HK-2 (cell line): ENCODE measurements around the gene CLDN9.

Source experiments
- DNase-seq: peaks from one replicate; pipeline ENCODE4 v3.0.0-alpha.2; 2018; ENCODE audit not compliant: unreplicated experiment

The CLDN9 gene, protein sequence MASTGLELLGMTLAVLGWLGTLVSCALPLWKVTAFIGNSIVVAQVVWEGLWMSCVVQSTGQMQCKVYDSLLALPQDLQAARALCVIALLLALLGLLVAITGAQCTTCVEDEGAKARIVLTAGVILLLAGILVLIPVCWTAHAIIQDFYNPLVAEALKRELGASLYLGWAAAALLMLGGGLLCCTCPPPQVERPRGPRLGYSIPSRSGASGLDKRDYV

DNA sequence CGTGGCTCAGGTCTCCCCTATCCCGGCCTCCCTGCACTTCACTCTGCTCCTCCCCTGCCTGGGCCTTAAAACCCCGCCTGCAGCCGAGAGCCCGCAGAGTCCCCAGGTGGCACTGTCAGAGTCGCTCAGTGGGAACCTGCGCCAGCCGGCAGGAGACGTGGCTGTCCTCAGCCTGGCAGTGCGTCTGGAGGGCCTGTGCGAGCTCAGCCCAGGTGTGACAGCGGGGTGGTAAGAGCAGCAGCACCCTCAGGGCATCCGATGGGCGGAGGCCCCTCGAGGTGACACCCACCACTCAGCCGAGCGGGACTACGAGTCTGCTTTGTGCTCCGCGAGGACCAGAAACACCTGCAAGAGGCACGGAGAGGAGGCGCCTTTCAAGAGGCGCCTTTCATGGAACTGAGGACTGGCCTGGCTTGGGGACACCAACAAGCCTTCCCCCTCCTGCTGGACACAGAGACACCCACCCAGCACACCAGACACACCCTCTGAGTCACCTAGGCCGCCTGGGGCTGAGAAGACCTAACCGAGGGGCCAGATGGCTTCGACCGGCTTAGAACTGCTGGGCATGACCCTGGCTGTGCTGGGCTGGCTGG is at the start of gene CLDN9:
CLDN9 (plus strand) TSS at position 96 of the 593 bp plus-strand sequence; CDS start at position 536, 440 bp downstream.
- DNase-seq: no peak

DNA sequence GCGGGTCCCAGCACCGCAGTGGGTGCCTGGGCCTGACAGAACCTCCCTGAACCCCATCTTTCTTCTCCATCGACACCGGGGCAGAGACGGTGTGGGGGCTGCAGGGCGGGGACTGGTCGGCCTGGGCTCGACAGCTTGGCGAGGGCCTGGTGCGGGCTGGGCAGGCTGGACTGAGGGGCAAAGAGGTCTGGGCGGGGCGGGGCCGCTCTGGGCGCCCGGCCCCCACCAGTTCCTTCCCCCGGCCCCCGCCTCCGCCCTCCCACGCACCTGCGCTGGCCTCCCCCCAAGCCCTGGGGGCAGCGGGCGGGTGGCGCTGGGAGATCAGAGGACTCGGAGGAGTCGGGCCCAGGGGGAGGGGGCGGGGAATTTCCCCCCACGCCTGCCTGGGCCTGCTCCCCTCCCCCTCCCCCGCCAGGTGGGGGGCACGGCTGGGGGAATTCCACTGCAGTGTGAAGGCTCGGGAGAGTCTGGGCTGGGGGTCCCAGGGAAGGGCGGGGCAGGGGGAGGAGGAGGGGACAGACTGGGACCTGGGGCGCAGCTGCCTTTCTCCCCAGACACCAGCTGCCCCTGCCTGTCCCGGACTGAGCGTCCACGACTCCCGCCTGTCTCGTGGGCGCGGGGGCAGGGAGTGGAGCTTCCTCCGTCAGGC is 49.5 kb upstream of the CLDN9 start:
- no peak for DNase-seq

DNA sequence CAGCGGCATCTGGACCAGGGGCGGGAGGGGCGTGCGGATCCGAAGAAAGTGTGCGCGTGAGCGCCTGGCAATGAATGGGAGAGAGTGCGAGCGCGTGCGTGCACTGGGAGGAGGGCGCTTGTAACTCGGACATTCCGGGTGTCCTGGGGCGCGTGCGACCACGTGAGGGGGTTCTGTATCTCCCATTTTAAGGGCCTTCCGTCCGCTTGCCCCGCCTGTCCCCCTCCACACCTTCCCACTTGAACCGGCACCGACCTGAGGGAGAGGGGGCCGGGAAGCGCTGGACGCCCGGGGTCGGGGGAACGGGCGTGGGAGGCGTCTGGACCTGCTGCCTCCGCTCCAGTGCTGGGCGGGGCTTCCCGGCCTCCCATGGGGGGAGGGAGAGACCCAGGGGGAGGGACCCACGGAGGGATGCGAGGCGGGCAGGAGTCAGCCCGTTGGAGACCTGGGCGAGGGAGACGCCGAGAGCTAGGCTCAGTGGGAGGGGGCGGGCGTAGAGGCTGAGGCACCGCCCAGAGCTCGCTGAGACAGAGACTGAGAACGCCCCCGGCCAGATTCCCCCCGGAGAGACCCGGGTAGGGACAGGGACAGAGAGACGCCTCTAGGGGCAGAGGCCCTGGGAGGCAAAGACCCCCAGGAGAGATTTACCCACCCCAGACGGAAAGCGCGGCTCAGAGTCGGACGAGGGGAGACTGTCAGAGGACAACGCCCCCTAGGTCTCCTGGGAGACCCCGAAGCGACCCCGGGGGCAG is 48.8 kb upstream of the CLDN9 start, which contains the start of gene KREMEN2:
KREMEN2 (plus strand) TSS at position 553 of the 752 bp plus-strand sequence. CDS start 246 bp downstream, outside the sequence.
- peak; percentile 81 for DNase-seq

DNA sequence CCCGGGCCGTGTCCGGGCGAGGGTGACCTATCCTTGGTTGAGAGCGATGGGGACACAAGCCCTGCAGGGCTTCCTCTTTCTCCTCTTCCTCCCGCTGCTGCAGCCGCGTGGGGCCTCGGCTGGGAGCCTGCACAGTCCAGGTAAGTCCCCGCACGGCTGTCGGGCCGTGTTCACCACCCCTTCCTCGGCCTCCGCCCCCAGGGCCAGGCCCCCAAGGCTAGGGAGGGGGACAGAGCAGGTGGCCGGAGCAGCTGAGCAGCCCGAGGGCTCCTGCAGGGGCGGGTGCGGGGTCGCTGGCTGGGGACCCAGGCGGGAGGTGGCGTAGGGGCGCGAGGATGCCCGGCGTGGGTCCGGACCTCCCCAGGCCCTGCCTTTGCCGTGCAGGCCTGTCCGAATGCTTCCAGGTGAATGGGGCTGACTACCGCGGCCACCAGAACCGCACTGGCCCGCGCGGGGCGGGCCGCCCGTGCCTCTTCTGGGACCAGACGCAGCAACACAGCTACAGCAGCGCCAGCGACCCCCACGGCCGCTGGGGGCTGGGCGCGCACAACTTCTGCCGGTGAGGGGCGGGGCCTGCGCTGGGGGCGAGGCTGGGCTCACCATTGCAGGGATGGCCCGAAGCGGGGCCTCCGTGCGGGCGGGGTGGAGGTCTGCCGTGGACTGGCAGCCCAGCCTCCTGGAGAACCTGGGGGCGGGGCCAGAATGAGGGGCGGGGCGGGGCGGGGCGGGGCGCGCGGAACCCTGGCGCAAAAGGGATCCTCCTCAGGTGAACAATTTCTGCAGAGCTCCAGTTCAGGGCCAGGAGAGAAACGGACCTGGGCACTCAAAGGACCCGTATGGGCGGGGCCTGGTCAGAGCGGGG is 48.0 kb upstream of the CLDN9 start:
- peak; percentile 82 for DNase-seq

DNA sequence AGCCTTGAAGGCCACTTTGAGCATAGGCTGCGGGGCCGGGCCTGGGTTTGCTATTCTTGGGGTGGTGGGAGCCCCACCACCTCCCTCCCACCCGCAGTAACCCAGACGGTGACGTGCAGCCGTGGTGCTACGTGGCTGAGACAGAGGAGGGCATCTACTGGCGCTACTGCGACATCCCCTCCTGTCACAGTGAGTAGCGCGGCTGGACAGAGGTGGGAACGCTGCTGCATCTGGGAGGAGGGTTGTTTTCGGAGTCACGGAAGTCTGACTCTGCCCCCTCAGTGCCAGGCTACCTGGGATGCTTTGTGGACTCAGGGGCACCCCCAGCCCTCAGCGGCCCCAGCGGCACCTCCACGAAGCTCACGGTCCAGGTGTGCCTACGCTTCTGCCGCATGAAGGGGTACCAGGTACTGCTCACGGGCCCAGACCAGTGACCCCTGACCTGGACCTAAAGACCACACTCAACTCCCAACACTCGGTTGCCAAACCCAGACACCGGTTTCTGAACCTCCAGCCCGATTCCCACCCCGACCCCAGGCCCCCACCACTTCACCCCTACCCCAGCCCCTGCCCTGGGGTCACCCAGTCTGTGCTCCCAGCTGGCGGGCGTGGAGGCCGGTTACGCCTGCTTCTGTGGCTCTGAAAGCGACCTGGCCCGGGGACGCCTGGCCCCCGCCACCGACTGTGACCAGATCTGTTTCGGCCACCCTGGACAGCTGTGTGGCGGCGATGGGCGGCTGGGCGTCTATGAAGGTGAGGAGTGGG is 46.5 kb upstream of the CLDN9 start:
- DNase-seq: no peak

DNA sequence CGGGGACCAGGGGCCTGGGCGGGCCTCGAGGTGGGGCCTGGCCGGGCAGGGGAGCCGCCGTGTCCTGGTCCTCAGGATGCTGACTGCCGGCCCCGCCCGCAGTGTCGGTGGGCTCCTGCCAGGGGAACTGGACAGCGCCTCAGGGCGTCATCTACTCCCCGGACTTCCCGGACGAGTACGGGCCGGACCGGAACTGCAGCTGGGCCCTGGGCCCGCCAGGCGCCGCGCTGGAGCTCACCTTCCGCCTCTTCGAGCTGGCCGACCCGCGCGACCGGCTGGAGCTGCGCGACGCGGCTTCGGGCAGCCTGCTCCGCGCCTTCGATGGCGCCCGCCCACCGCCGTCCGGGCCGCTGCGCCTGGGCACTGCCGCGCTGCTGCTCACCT is 45.9 kb upstream of the CLDN9 start:
- no peak for DNase-seq

DNA sequence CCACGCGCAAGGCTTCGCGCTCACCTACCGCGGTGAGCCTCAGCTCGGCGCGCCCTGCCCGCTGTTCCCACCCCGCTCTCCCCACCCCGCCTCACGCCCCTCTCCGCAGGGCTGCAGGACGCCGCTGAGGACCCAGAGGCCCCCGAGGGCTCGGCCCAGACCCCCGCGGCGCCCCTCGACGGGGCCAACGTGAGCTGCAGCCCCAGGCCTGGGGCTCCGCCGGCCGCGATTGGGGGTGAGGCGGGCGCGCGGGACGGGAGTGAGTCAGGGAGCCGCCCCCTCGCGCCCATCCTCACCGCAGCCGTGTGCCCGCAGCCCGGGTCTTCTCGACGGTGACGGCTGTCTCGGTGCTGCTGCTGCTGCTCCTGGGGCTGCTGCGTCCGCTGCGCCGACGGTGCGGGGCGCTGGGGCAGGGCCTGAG is 45.5 kb upstream of the CLDN9 start:
- no peak for DNase-seq

DNA sequence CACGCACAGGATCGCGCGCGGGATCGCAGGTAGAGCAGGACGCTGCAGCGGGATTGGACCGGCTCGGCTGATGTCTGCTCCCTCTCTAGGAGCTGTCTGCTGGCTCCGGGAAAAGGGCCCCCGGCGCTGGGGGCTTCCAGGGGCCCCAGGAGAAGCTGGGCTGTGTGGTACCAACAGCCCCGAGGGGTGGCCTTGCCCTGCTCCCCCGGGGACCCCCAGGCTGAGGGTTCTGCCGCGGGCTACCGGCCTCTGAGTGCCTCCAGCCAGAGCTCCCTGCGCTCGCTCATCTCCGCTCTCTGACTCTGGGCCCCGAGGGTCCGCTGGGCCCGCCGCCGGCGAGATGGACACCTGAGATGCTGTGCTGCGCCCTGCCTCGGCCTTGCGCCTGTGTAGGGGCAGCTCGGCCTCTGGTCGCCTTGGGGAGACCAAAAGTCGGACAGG is 45.0 kb upstream of the CLDN9 start:
- no peak for DNase-seq

DNA sequence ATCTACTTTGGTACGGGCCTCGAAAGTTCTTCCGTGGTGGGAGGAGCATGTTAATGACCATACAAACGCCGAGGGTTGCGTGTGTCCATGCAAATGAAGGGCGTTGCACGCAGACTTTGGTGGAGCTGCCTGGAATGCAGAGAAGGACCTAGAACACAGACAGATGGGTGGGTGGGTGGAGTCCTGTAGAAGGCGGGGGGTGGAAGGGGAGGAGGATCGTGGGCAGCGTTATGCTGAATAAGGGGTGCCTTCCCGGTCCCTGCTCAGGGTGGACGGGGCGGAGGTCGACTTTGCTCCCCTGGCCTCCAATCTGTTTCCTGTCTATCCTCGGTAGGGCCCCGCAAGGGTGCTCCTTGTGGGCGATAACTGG is 44.4 kb upstream of the CLDN9 start:
- no peak for DNase-seq

DNA sequence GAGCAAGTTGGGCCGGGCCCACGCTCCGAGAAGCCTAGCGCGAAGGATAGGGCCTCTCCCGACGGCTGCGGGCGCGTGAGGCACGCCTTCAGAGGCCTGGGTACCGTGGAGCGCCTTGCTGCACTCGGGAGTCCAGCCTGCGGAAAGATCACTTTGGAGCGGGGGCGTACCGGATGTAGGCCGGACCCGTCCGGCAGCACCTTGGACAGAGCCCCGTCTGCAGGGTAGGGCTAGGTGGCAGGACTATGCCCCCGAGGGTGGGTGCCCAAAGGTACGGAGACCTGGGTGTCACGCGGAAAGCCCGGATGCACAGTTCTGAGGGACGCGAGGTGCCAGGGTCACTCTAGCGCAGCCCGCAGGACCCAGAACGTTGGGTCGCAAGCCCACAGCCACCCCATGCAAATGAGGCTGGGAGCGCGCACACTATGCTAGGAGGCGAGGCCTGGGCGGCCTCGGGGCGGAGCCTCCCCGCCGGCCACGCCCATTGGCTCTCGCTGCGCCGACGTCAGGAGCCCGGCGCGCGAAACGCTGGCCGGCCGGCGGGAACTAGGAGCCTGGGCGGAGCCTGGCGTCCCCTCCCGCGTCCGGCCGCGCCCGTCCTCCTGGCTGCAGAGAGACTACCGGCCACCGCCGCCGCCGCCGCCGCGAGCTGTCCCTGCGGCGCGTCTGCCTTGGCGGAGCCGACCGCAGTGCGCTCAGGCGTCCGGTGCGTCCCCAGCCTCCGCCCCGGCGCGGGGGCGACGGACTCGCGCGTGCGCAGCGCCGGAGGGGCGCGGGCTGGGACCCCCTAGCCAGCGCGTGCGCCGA is 43.8 kb upstream of the CLDN9 start, which contains the start of gene PAQR4:
PAQR4 (plus strand) TSS at position 611 of the 807 bp plus-strand sequence. CDS start 327 bp downstream, outside the sequence.
- peak; percentile 82 for DNase-seq

DNA sequence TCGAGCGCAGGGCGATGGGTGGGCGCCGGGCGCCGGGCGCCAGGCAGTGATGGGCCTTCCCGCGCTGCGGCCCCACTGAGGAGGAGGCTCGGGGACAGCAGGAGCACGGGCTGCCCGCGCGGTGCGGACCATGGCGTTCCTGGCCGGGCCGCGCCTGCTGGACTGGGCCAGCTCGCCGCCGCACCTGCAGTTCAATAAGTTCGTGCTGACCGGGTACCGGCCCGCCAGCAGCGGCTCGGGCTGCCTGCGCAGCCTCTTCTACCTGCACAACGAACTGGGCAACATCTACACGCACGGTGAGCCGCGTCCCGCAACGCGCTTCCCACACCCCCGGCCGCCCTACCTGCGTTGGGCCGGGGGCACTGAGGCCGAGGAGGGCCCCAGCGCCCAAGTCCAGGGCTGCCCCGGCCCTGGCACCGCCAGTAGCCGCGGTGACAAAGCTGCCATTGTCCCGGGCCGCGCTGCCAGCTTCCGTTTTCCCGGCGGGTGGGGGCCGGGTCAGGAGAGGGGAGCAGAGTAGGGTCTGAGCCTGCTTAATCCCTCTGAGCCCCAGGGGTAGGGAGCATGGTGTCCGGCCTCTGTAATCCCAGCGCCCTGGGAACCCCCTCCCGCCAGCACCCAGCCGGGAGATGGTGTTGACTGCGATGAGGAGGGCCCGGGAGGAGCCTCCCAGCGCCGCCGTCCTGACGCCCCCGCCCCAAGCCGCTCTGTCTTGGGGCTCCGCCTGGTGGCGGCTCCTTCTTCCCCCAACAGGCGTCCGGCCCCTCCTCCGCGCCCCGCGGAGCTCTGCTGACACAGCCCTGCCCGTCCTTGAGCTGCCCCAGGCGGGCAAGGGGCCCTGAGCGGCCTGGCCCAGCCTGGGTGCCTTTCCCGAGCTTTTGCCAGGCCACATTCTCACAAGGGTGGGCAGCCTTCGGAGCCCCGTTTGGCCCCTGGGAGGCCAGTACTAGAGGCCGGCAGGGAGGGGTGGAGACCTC is 42.9 kb upstream of the CLDN9 start:
- peak; percentile 75 for DNase-seq

DNA sequence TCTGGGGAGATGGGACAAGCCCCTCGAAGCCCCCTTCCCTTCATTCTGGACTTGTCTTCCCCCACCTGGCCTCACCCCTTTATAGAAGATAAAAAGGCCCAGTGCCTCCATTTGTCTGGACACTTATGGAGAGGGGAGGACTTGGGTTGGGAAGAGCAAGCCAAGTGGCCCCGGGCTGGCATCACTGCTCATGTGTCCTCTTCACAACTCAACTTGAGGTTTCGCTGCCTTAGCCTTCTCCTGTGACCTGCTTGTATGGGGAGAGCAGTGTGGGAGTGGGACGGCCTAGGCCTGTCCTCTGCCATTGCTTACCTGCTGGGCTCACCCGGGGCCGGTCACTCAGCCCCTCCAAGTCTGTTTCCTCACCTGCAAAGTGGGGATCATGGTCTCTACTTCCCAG is 42.2 kb upstream of the CLDN9 start:
- no peak for DNase-seq

DNA sequence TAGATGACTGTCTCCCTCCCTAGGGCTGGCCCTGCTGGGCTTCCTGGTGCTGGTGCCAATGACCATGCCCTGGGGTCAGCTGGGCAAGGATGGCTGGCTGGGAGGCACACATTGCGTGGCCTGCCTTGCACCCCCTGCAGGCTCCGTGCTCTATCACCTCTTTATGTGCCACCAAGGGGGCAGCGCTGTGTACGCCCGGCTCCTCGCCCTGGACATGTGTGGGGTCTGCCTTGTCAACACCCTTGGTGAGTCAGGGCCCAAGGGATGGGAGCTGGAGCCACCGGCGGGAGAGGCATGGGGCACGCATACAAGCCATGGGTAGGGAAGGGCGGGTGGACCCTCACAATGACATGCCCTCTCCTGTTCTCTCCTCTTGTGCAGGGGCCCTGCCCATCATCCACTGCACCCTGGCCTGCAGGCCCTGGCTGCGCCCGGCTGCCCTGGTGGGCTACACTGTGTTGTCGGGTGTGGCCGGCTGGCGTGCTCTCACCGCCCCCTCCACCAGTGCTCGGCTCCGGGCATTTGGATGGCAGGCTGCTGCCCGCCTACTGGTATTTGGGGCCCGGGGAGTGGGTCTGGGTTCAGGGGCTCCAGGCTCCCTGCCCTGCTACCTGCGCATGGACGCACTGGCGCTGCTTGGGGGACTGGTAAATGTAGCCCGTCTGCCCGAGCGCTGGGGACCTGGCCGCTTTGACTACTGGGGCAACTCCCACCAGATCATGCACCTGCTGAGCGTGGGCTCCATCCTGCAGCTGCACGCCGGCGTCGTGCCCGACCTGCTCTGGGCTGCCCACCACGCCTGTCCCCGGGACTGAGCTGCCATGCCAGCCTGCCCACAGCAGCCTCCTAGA is 41.4 kb upstream of the CLDN9 start:
- no peak for DNase-seq

DNA sequence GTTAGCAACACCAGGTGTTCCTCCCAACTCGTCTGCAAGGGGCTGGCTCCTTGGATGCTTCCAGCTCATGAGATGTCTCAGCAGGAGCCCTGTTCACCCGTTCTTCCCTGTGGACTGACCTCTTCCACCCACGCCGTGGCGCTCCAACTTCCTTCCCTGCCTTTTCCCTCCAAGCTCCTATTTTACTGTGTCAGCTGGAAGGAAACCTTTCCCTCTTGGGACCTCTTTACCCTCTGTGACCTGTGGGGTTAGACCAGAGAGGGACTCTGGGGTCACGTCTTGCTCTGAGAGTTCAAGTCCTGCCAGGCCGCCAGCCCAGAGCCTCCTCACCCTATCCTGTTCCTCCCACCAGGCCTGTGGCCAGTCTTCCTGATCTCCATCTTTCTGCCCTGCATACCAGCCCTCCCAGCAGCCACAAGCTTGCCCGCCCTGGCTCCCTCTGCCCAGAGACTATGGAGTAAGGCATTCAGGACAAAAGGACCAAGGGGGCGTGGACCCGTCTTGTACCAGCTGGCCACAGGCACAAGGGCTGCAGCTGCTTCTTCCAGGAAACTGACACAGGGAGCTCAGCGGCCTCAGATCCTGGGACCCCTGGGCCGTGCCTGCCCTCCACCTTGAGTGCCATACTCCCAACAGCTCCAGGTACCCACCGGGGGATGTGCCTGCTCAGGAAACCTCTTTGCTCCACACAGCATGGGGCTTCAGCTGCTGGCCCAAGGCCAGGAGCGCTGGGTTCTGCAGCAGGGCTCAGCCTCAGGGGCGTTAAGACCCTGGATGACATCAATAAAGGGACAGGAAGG is 40.5 kb upstream of the CLDN9 start:
- no peak for DNase-seq

DNA sequence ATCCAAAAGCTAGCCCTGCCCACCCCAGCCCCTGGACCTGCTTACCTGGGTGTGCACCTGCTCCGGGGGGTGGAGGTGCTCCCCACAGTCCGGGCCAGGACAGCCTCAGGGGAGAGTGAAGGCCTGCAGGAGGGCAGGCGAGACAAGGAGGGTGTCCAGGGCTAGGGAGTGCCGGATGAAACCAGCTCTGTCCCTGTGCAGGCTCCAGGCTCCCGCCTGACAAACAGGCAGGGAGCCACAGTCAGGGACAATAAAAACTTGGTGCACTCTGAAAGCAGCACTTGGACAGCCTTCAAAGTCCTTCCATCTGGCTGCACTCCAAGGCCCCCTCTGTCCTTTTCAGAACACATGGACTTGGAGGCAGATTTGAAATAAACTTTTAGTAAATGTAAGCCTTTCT is 39.6 kb upstream of the CLDN9 start:
- no peak for DNase-seq

DNA sequence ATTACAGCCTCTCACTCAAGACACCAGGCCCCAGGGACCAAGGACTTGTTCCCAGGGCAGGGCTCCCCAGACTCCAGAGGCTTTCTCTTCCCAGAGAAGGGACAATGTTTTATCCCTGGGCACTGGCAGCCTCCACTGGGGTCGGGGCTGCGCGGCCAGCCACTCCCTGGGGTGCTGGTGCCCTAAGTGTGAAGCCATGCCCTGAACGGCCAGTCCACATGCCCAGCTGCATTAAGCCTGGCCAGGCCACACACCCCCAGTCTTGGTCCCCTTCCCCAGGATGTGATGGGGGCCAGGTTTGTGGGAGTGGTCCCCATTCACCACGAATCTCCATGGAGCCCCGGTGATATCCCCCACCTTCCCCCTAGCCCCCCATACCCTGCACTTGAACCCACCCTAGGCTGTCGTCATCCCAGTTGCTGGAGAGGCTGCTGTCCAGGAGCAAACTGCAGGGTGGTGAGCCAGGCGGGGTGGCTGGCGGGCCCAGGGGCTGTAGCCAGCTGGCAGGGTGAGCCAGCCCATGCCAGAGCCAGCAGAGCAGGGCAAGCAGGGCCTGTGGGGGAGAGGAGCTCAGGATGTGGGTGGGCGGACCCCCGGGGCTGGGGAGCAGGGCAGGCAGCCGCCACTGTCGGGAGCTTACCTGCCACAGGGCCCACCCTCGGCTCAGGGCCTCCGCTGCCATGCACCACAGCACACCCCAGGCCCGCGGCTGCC is 39.0 kb upstream of the CLDN9 start:
- DNase-seq: no peak
